ENCODE data around the gene AP5B1.

AP5B1 gene

GRCh38 chr11:65801153-65801987 is 20.6 kb upstream of the AP5B1 start:
- no peak for DNase-seq

DNA sequence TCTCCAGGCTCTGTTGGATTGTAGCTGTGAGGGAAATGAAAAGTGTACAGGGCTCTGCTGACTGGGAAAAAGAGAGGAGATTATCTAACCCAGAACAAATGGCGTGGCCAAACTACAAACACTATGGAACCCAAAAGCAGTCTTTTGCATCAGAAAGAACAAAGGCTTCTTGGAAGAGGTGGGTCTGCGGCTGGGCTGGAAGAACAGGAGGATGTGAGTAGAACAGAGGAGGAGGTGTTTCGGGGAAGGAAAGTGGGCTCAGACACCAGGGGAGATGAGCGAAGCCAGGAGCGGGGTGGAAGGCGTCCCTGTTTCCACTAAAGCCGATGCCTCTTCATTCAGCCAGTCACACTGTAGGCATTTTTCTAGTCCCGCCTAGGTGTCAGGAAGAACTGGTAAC is 18.1 kb upstream of the AP5B1 start:
- DNase-seq = no peak

- no peak for DNase-seq
These were observed 16.9 kb upstream of the AP5B1 start for GRCh38 chr11:65797711-65798110.

DNA sequence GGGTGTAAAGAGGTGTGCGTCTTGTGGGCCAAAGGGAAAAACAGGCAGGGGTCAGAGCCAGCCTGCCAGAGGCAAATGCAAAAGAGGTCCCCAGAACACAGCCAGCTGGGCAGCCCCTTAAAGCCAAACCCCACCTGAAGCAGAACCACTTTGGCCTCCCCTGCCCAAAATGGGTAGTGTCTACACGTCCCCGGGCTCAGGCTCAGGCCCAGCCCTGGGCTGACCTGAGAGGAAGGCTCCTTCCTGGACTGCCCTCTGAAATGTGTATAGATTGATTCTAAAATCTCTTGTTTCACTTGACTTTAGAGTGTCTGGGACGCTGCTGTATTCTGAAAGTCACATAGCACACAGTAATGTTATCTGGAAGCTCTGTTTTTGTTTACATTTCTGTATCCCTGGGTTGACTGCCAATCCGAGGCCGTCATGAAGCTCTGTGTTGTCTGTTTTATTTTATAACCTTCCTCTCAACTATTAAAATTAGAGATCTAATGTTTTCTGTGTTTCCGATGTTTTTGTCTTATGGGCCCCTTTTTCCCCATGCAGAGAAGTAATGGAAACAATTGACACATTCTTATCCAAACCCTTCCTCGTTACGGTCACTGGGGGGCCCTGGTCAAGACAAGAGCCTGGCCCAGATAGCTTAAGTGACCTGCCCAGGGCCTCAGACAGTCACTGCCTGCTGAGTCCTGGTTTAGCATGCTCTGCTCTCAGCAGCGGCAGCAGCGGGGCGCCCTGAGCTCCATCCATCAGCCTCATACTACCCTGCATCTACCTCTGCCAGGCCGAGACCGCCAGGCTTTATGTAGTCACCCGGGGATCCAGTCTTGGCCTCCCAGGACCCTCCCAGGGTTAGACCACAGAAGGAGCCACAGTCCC is 16.2 kb upstream of the AP5B1 start:
- no peak for DNase-seq

GRCh38 chr11:65794570-65795510 is 14.1 kb upstream of the AP5B1 start:
- no peak for DNase-seq

DNA sequence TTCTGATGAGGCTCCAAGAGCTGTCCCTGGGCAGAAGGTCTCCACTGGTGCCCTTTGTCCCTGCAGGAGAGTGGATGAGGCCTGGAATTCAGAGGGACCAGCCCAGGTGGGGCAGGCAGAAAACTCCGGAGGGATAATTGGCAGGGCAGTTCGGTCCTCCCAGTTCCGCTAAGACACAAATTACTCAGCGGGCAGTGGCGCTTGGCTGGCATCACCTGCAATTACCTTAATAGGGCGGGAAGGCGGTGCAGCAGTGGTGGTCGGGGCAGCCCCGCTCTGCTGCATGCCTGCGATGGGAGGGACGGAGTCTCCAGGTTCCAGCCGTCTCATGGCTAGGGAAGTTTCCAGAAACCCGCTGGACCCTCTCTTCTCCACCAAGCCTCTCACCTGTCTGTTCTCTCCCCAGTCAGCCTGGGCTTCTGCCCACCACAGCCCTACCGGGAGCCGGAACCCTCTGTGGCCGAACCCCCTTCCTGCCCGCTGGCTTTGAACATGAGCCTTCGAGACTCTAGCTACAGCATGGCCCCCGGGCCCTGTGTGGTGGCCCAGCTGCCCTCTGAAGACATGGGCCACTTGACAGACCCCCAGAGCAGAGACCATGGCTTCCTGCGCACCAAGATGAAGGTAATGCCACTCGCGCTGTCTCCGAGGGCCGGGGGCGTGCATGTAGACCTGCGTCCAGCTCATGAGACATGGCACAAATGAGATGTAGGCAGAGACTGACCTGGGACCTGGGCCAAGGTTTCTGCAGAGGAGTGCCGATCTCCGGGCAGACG is 13.0 kb upstream of the AP5B1 start:
- no peak for DNase-seq

GRCh38 chr11:65793144-65793581 is 12.4 kb upstream of the AP5B1 start:
- DNase-seq = peak; percentile 34

DNA sequence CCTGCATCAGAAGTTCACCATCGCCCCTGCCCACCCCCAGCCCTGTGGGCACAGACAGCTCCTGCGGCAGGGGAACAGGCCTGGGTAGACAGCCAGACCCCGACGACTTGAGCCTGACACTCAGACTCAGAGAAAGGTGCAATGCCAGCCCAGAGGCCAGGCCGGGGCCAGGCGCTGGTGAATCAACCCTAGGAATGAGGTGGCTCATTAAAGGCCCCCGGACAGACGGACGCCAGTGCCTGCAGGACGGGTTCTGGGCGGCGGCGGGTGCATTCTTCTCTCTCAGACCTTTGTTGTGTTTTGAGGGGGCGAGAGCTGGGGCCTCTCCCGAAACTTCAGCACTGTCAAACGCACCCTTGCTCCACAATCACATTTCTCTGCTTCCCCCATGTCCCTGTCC is 11.7 kb upstream of the AP5B1 start:
- no peak for DNase-seq

DNA sequence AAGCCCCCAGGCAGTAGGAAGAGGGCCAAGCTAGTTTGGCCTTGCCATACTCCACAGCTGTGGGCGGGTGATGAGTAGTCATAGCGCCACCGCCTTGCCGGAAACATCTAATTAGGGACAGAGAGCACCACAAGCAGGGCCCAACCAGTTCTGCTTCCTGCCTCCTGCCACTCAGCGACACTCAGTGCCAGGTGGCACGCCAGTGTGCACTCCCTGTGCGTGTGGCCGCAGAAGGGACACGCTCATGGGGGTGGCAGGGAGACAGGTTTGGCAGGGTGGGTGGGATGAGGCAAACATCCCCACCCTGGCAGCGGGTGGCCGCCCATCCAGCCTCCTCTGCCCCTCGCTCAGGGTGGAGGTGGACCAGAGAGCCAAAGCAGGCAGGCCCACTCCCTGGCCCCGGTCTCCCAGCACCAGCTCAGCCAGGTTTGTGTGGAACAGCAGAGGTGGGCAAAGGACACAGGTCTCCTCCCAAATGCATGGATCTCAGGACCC is 11.0 kb upstream of the AP5B1 start:
- peak; percentile 21 for DNase-seq

DNA sequence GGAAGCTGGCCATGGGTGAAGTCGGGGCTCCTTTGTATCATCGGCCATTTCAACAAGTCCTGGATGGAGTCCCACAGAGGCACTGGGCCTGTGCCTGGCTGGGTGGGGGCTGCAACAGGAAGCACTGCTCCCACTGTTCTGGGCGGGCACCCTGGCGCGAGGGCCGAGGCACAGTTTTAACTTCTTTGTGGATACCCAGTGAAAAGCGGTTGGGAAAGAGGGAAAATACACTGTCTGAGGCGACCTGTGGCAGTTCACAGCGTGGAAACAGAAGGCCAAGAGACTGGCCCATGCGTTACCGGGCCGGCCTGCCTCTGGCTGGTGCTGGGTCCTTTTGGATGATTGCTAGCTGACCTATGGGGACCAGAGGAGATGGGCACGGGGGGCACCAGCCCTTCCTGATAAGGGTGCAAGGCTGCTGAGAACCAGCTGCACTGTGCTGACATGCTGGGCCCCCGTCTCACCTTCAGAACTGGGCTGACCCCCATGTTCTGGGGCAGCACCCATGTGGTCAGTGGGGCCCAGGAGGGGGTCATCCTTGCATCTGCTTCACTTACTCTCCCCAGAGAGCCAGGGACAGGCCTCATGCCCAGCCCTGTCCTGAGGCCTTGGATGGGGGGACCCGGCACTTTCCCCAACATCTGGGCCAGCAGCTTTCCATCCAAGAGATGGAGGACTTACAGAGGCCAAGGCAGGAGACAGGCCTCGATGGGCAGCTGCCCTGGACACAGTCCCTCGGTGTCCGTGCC is 10.3 kb upstream of the AP5B1 start:
- DNase-seq = no peak

GRCh38 chr11:65790104-65790901 is 9.5 kb upstream of the AP5B1 start:
- DNase-seq = no peak

- no peak for DNase-seq
These were observed 8.7 kb upstream of the AP5B1 start for GRCh38 chr11:65789230-65790103.

- no peak for DNase-seq
These were observed 8.0 kb upstream of the AP5B1 start for GRCh38 chr11:65788821-65789220.

GRCh38 chr11:65787649-65788622 is 7.2 kb upstream of the AP5B1 start:
- DNase-seq = no peak

DNA sequence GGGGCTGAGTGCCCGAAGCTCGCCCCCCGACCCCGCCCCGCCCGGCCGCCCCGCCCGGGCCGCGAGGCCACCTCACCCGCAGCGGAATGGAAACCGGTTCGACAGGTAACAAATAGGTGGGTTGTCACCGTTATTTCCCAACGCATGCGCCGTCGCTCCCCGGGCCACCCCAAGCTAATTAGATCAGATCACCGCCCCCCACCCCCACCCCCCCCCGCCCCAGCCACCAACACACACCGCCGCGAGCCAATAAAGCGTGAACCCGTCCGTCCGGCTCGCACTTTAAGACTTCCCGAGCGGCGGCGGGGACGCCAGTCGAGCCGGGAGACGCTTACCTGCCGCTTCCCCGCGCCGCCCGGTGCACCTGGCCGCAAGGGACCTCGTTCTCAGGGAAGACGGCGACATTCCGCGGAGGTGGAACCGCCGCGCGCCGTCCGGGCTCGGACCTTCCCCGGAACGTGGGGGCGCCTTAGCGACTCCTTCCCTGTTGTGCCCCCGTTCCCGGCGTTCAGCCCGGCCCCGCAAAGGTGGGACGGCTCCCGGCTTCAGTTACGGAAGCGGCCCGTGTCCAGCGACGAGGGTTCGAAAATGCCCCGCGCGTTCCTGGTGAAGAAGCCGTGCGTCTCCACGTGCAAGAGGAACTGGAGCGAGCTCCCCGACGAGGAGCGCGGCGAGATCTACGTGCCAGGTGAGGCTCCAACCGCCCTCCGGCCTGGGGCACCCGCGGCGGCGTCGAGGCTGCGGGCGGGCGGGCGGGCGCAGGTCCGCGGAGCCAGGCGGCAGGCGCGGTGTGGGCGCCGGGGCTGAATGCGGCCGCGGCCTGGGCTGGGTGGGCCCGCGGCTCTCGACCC is 6.2 kb upstream of the AP5B1 start, which contains the start of gene OVOL1:
TSS of gene OVOL1 (plus strand) at position 278 of the 851 bp plus-strand sequence. CDS start at position 589, 311 bp downstream.
- no peak for DNase-seq

GRCh38 chr11:65786008-65786785 is 5.4 kb upstream of the AP5B1 start:
- no peak for DNase-seq

All from NCI-H1092 treated with DMSO at 0.1 percent for 48 hours (cell line).